ENCODE results near the gene IRF2.

IRF2 gene

DNA sequence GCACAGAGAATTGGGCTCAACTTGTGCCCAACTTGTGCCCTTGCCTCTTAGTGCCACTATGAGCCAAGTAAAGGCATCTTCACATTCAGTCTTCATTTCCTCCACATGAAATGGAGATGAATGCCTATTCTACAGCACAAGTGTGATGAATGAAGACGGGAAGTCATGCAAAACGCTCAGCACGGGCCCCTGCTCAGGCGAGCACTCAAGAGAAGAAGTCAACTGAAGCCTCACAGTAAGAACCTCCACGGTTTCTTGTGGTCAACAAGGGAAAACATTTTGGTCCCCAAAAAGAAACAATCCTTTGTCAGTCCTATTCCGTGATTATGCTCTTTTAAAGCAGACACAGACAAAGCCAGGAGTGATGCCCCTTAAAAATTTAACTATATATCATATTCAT is 87.0 kb downstream of the IRF2 start:
- no peak overlapping the region for H3K4me3 Mint-ChIP-seq
- TF ChIP-seq, protein P1, sequence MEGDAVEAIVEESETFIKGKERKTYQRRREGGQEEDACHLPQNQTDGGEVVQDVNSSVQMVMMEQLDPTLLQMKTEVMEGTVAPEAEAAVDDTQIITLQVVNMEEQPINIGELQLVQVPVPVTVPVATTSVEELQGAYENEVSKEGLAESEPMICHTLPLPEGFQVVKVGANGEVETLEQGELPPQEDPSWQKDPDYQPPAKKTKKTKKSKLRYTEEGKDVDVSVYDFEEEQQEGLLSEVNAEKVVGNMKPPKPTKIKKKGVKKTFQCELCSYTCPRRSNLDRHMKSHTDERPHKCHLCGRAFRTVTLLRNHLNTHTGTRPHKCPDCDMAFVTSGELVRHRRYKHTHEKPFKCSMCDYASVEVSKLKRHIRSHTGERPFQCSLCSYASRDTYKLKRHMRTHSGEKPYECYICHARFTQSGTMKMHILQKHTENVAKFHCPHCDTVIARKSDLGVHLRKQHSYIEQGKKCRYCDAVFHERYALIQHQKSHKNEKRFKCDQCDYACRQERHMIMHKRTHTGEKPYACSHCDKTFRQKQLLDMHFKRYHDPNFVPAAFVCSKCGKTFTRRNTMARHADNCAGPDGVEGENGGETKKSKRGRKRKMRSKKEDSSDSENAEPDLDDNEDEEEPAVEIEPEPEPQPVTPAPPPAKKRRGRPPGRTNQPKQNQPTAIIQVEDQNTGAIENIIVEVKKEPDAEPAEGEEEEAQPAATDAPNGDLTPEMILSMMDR (IDR thresholded peaks at IDR 0.05) = no peak
- H3K27ac Mint-ChIP-seq = peak overlapping the region; percentile 43
- DNase-seq = no peak
- H3K27me3 Mint-ChIP-seq (ENCODE audit: low read depth, poor library complexity) = peaks cover 11% of the 10 kb centered on the region
- H3K4me1 Mint-ChIP-seq = peaks cover 69% of the 10 kb centered on the region
- no peaks in the 10 kb centered on the region for H3K9me3 Mint-ChIP-seq
- peaks cover 53% of the 10 kb centered on the region for H3K36me3 Mint-ChIP-seq (ENCODE audit: low read depth)

DNA sequence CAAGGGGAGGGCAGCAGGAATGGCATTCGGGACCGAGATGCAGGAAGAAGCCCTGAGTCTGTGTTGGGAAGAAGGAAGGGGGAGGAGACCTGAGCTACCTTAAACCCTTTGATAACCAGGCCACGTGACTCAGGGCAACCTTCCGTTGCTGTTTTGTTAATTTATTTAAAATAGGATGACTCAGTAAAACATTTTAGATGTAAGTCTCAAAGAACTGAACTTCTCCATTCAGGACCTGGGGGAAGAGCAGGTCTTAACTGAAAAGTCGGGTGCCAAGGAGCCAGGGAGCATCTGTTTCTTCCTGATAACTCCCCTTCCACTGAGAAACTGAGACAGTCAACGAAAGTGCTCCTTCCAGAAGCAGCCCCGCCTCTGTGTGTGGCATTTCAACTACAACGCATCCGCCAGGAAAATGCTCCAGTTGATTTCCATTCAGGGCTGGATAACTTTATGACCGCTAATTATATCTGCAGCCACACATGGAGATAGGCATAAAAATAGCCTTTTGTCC is 88.0 kb downstream of the IRF2 start:
- Mint-ChIP-seq H3K9me3 (no peaks in the 10 kb centered on the region), H3K4me3 (no peak overlapping the region), H3K4me1 (peaks cover 67% of the 10 kb centered on the region), H3K27me3 (ENCODE audit: low read depth, poor library complexity) (peaks cover 11% of the 10 kb centered on the region), H3K27ac (no peak overlapping the region), H3K36me3 (ENCODE audit: low read depth) (peaks cover 44% of the 10 kb centered on the region)
- DNase-seq = no peak
- TF ChIP-seq, protein P1 (IDR thresholded peaks at IDR 0.05) = no peak

DNA sequence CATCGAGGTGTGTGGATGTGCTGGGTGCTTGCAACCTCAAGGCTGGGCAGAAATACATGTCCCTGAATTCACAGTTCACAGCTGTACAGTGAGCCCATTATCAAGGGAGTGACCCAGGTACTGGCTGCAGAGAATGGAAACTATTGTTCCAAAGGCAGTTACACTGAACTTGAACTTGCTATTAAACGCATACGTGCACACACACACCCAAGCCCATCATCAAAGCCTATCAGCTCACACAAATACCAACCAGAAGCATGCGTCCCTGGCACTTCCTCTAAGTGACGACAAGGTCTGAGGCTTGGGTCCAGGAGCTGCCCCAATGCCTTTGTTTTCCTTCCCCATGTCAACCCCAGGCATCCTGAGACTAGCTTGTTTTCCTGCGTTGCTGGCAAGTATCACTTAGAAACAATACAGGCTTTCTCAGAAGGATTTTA is 88.6 kb downstream of the IRF2 start:
- no peak overlapping the region for H3K27ac Mint-ChIP-seq
- H3K4me1 Mint-ChIP-seq = peaks cover 61% of the 10 kb centered on the region
- peaks cover 38% of the 10 kb centered on the region for H3K36me3 Mint-ChIP-seq (ENCODE audit: low read depth)
- H3K27me3 Mint-ChIP-seq (ENCODE audit: low read depth, poor library complexity) = peaks cover 11% of the 10 kb centered on the region
- TF ChIP-seq, protein P1 (IDR thresholded peaks at IDR 0.05) = no peak
- H3K4me3 Mint-ChIP-seq = no peak overlapping the region
- DNase-seq = no peak
- no peaks in the 10 kb centered on the region for H3K9me3 Mint-ChIP-seq

DNA sequence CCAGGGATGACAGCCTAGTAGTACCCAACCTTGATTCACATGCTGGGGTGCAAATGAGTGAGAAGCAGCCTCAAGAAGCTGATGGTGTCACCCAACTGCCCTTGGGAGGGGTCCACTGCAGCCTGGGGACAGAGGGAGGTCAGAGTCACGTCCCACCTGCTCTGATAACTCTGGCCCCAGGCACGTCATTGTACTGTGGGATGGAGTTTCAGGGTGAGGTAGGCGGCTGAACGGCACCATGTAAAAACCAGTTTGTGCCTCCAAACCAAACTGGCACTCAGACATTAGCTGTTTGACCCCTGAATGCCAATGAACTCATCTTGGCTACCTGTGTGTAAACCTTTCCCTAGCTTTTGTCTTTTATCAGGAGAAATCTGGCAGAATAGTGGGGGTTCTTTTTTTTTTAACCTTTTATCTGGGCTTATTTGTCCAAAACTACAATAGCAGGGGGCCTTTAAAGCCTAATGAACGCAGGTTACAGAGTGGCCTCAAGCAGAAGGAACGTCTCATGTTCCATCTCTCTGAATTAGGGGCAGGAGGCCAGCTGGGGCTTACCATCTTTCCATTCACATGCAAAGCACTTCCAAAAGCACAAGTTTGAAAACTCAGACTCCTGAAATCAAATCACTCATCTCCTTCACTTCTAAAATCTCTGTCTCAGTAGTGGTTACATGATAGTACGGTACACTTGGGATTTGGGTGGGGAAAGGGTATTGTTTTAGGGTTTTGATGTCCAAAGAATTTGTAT is 89.4 kb downstream of the IRF2 start:
- Mint-ChIP-seq H3K36me3 (ENCODE audit: low read depth) (peaks cover 32% of the 10 kb centered on the region), H3K9me3 (no peaks in the 10 kb centered on the region), H3K27ac (no peak overlapping the region), H3K27me3 (ENCODE audit: low read depth, poor library complexity) (peaks cover 9% of the 10 kb centered on the region), H3K4me1 (peaks cover 54% of the 10 kb centered on the region), H3K4me3 (no peak overlapping the region)
- DNase-seq = no peak
- TF ChIP-seq, protein P1 (IDR thresholded peaks at IDR 0.05) = no peak

DNA sequence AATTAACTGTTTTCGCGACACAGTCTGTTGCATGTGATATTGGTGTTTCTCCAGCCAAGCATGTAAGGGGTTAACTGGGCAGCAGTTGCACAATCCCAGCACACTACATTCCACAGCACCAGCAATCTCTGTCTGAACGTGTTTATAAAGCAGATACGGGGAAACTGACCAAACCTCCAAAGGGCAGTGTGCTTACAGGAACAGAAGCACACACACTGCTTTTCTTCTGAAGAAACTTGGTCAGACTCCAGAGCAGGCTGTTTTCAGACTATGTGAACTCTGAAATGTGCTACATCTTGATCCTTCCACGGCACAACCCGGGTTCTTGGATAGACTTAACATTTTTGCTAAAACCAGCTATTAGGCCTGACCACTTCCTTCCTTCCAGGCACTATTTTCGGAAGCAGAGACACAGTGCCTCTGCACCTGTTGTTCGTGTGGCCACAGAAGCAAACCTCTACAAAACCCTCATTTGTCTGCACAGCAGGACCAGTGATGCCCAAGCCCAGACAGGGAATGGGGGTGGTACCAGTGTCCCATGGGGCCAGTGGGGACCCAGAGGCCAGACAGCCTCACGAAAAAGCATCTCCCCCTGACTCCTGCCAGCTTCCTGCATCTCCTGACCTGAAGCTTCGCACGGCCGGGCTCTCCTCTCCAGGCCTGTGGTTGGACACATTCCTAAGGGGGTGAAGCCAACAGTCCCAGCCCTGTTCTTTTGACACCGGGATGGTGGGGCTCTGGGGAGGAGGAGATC is 90.1 kb downstream of the IRF2 start:
- Mint-ChIP-seq H3K4me1 (peaks cover 48% of the 10 kb centered on the region), H3K9me3 (no peaks in the 10 kb centered on the region), H3K4me3 (no peak overlapping the region), H3K36me3 (ENCODE audit: low read depth) (peaks cover 24% of the 10 kb centered on the region), H3K27me3 (ENCODE audit: low read depth, poor library complexity) (peaks cover 7% of the 10 kb centered on the region), H3K27ac (no peak overlapping the region)
- TF ChIP-seq, protein P1 (IDR thresholded peaks at IDR 0.05) = no peak
- DNase-seq = no peak
